ENCODE results near the gene CSF3R.

GRCh38 chr1:36510418-36510817 lies 27.7 kb upstream of the CSF3R start:
- TF ChIP-seq EZH2phosphoT487 (IDR thresholded peaks at IDR 0.05; ENCODE audit: insufficient read depth, low read depth): no peak
- TF ChIP-seq EZH2 (IDR thresholded peaks at IDR 0.05; ENCODE audit: insufficient read depth, poor library complexity, severe bottlenecking): no peak
